Activated CD4-positive, alpha-beta T cell treated with anti-CD3 and anti-CD28 coated beads for 48 hours (primary cell): Measurements from ENCODE around the gene OSBPL3.
"Not testable (repeated sequence)": the region's sequence is repeated elsewhere in the genome, so short reads cannot be mapped to it uniquely, and the experiment has no call there.

Experiments used
- DNase-seq: peaks from one replicate; pipeline ENCODE4 v3.0.0-alpha.2; 2020

Gene OSBPL3

GRCh38 chr7:24979863-24980533 is at the start of gene OSBPL3:
Gene OSBPL3 (minus strand): TSS chr7:24980178. CDS start chr7:24892472, 87,706 bp downstream.
- DNase-seq: peak; percentile 96

GRCh38 chr7:25029075-25029474 is 49.1 kb upstream of the OSBPL3 start:
- DNase-seq: peak; percentile 7

GRCh38 chr7:25028370-25029021 is 48.5 kb upstream of the OSBPL3 start:
- DNase-seq: peak; percentile 47

- DNase-seq: no peak
Observed at GRCh38 chr7:25026156-25026555, 46.2 kb upstream of the OSBPL3 start.

- DNase-seq: no peak
Observed at GRCh38 chr7:25025218-25025671, 45.3 kb upstream of the OSBPL3 start.

- no peak for DNase-seq
Observed at GRCh38 chr7:25024066-25024465, 44.1 kb upstream of the OSBPL3 start.

- not testable (repeated sequence) for DNase-seq
Observed at GRCh38 chr7:25017671-25018070, 37.7 kb upstream of the OSBPL3 start.

- no peak for DNase-seq
Observed at GRCh38 chr7:25014756-25015155, 34.8 kb upstream of the OSBPL3 start.

GRCh38 chr7:25012710-25013109 is 32.7 kb upstream of the OSBPL3 start:
- not testable (repeated sequence) for DNase-seq

GRCh38 chr7:25012254-25012653 is 32.3 kb upstream of the OSBPL3 start:
- no peak for DNase-seq

GRCh38 chr7:25009257-25009656 is 29.3 kb upstream of the OSBPL3 start:
- no peak for DNase-seq

- DNase-seq: no peak
Observed at GRCh38 chr7:25007668-25008067, 27.7 kb upstream of the OSBPL3 start.

GRCh38 chr7:25006276-25006675 is 26.3 kb upstream of the OSBPL3 start:
- DNase-seq: no peak

- DNase-seq: no peak
Observed at GRCh38 chr7:25005658-25006057, 25.7 kb upstream of the OSBPL3 start.

GRCh38 chr7:25002786-25003185 is 22.8 kb upstream of the OSBPL3 start:
- no peak for DNase-seq

- no peak for DNase-seq
Observed at GRCh38 chr7:24995466-24995865, 15.5 kb upstream of the OSBPL3 start.

- DNase-seq: no peak
Observed at GRCh38 chr7:24992314-24992713, 12.3 kb upstream of the OSBPL3 start.

- no peak for DNase-seq
Observed at GRCh38 chr7:24991353-24991752, 11.4 kb upstream of the OSBPL3 start.

GRCh38 chr7:24987331-24987842 is 7.4 kb upstream of the OSBPL3 start:
- no peak for DNase-seq

- no peak for DNase-seq
Observed at GRCh38 chr7:24982917-24983316, 2.9 kb upstream of the OSBPL3 start.

- DNase-seq: peak; percentile 79
Observed at GRCh38 chr7:24981171-24981951, 1.4 kb upstream of the OSBPL3 start.

- DNase-seq: peak; percentile 66
Observed at GRCh38 chr7:24980534-24981170, 674 bp upstream of the OSBPL3 start.

GRCh38 chr7:24979470-24979862 is 512 bp downstream of the OSBPL3 start:
- DNase-seq: peak; percentile 84
